Common myeloid progenitor, CD34-positive (primary cell): ENCODE data around the gene GPR148.

Experiments
- CTCF ChIA-PET: fragments of 350-600 bp; sonication (Branson Sonifier 250); formaldehyde crosslinking; loops from one replicate; lab custom pipeline; 2021; ENCODE audit warnings: antibody characterized with exemption; lab: Charles Lee
- POLR2A ChIA-PET: fragments of 350-600 bp; sonication (Branson Sonifier 250); formaldehyde crosslinking; loops from one replicate; lab custom pipeline; 2021; ENCODE audit warnings: antibody characterized with exemption; lab: Charles Lee
- DNase-seq, 3 donors: peaks; one replicate each; pipeline versions ENCODE4 v3.0.0 to v3.0.0-alpha.2; 2013
- H3K27ac ChIP-seq, 2 experiments: 1 replicate in 1 of 2; 2 replicates in 1 of 2; pipeline ENCODE4 v1.7.0; 2013; ENCODE audit warnings: inconsistent platforms in 2 of 2, low read length in 2 of 2, mild to moderate bottlenecking in 2 of 2, low read depth in 1 of 2, moderate library complexity in 1 of 2; ENCODE audit not compliant: severe bottlenecking in 2 of 2, insufficient read depth in 1 of 2, poor library complexity in 1 of 2
- H3K27me3 ChIP-seq, 5 experiments: replicated peaks in 2 of 5; 1 replicate in 3 of 5; 2 replicates in 2 of 5; pipeline versions ENCODE4 v1.6.1 to v1.7.0; 2013; ENCODE audit warnings: low read length in 4 of 5, mild to moderate bottlenecking in 2 of 5, moderate library complexity in 2 of 5, inconsistent platforms in 1 of 5; ENCODE audit not compliant: insufficient read depth in 5 of 5, control insufficient read depth in 4 of 5
- H3K36me3 ChIP-seq, 4 experiments: 1 replicate in 2 of 4; 2 replicates in 2 of 4; pipeline versions ENCODE4 v1.6.1 to v1.7.0; 2013; ENCODE audit warnings: low read length in 3 of 4, control low read depth in 1 of 4, mild to moderate bottlenecking in 1 of 4; ENCODE audit not compliant: control insufficient read depth in 4 of 4, insufficient read depth in 4 of 4
- H3K4me1 ChIP-seq, 4 experiments: 1 replicate in 3 of 4; 2 replicates in 1 of 4; pipeline versions ENCODE4 v1.6.1 to v1.7.1; 2013; ENCODE audit warnings: low read length in 3 of 4, mild to moderate bottlenecking in 3 of 4, control low read depth in 1 of 4, inconsistent platforms in 1 of 4, moderate library complexity in 1 of 4; ENCODE audit not compliant: control insufficient read depth in 4 of 4, insufficient read depth in 4 of 4; ENCODE audit errors: control extremely low read depth in 1 of 4
- H3K4me3 ChIP-seq, 7 experiments: 1 replicate in 4 of 7; 2 replicates in 3 of 7; pipeline versions ENCODE4 v1.5.1 to v1.7.0; 2013; ENCODE audit warnings: mild to moderate bottlenecking in 7 of 7, low read length in 6 of 7, moderate library complexity in 6 of 7, inconsistent platforms in 2 of 7, low read depth in 2 of 7, control low read depth in 1 of 7; ENCODE audit not compliant: insufficient read depth in 4 of 7, control insufficient read depth in 1 of 7; ENCODE audit errors: extremely low read depth in 1 of 7
- H3K9me3 ChIP-seq, 5 experiments: 1 replicate in 4 of 5; 2 replicates in 1 of 5; pipeline versions ENCODE4 v1.6.1 to v1.7.1; 2013; ENCODE audit warnings: low read length in 4 of 5, mild to moderate bottlenecking in 2 of 5, inconsistent platforms in 1 of 5, low read depth in 1 of 5, moderate library complexity in 1 of 5; ENCODE audit not compliant: control insufficient read depth in 4 of 5, insufficient read depth in 2 of 5; ENCODE audit errors: control extremely low read depth in 1 of 5
- WGBS: methylation state at CpG from one replicate; pipeline ENCODE4 v1.1.5; 2013; ENCODE audit not compliant: insufficient coverage; 5-methylcytosine and 5-hydroxymethylcytosine counted together

The GPR148 gene

GRCh38 chr2:130720528-130720927, 8.3 kb upstream of the GPR148 start:
- no peak for DNase-seq
- ChIA-PET CTCF (no interaction called here), POLR2A (no interaction called here)
- H3K4me3 ChIP-seq, result no peak overlapping the region
- WGBS, result no CpG with 5 or more reads among the region's 3 CpGs
- H3K9me3 ChIP-seq, result peaks cover 0 to 13% (median 0%) of the 10 kb centered on the region in 5 experiments
- no peaks in the 10 kb centered on the region for H3K4me1 ChIP-seq
- H3K27me3 ChIP-seq, result peaks cover 0 to 5% (median 0%) of the 10 kb centered on the region in 5 experiments
- no peak overlapping the region for H3K27ac ChIP-seq
- no peaks in the 10 kb centered on the region for H3K36me3 ChIP-seq

DNA sequence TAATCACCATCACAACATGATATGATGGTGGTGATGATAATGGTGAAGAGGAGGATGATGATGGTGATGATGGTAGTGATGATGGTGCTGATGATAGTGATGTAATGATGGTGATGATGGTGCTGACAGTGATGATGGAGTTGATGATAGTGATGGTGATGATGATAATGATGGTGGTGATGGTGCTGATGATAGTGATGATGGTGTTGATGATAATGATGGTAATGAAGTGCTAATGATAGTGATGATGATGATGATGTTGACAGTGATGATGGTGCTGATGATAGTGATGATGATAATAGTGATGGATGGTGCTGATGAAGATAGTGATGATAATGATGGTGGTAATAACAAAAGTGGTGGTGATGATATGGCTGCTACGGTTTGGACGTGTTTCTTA, 4.4 kb upstream of the GPR148 start:
- Histone ChIP-seq H3K4me3 (peak overlapping the region in 1 of 7 experiments; percentile 3), H3K36me3 (no peaks in the 10 kb centered on the region), H3K27me3 (peaks cover 0 to 12% (median 5%) of the 10 kb centered on the region in 5 experiments), H3K4me1 (peaks cover 0 to 26% (median 21%) of the 10 kb centered on the region in 4 experiments), H3K27ac (no peak overlapping the region), H3K9me3 (peaks cover 0 to 13% (median 0%) of the 10 kb centered on the region in 5 experiments)
- DNase-seq, result no peak
- CTCF ChIA-PET, result no interaction called here
- POLR2A ChIA-PET, result no interaction called here
- WGBS, result 96% methylated on average over 2 of the region's 2 CpGs

- WGBS, result 13% methylated on average over 16 of the region's 20 CpGs
- peaks cover 0 to 26% (median 21%) of the 10 kb centered on the region in 4 experiments for H3K4me1 ChIP-seq
- no peaks in the 10 kb centered on the region for H3K36me3 ChIP-seq
- CTCF ChIA-PET, result interaction anchor here (0.6 to 1.5 kb wide), 2 partner anchors 30 to 33 kb away, joined by 3 to 5 read pairs; no protein-coding TSS in a partner anchor
- POLR2A ChIA-PET, result no interaction called here
- no peak for DNase-seq
- H3K4me3 ChIP-seq, result peak overlapping the region in 6 of 7 experiments; percentile 38 to 86 (median 71)
- peaks cover 0 to 11% (median 0%) of the 10 kb centered on the region in 5 experiments for H3K9me3 ChIP-seq
- H3K27ac ChIP-seq, result no peak overlapping the region
- H3K27me3 ChIP-seq, result peaks cover 0 to 16% (median 7%) of the 10 kb centered on the region in 5 experiments
These were observed 2.2 kb upstream of the GPR148 start for GRCh38 chr2:130726614-130727180.

GRCh38 chr2:130727286-130727924, 1.5 kb upstream of the GPR148 start:
- Histone ChIP-seq H3K4me1 (peaks cover 0 to 26% (median 21%) of the 10 kb centered on the region in 4 experiments), H3K9me3 (peaks cover 0 to 5% (median 0%) of the 10 kb centered on the region in 5 experiments), H3K36me3 (no peaks in the 10 kb centered on the region), H3K27ac (peak overlapping the region in 1 of 2 experiments; percentile 36), H3K4me3 (peak overlapping the region; percentile 12 to 86 (median 69)), H3K27me3 (peaks cover 0 to 16% (median 7%) of the 10 kb centered on the region in 5 experiments)
- WGBS, result 0% methylated on average over 36 of the region's 48 CpGs
- peak; percentile 85 to 92 (median 91) for DNase-seq
- ChIA-PET POLR2A (no interaction called here), CTCF (interaction anchor here (0.6 to 1.5 kb wide), 3 partner anchors 29 to 68 kb away, joined by 3 to 5 read pairs (median 3); no protein-coding TSS in a partner anchor)

GRCh38 chr2:130728007-130728454, 839 bp upstream of the GPR148 start:
- Histone ChIP-seq H3K4me3 (peak overlapping the region in 6 of 7 experiments; percentile 19 to 86 (median 66)), H3K27me3 (peaks cover 0 to 16% (median 7%) of the 10 kb centered on the region in 5 experiments), H3K4me1 (peaks cover 0 to 26% (median 21%) of the 10 kb centered on the region in 4 experiments), H3K36me3 (no peaks in the 10 kb centered on the region), H3K9me3 (no peaks in the 10 kb centered on the region), H3K27ac (peak overlapping the region in 1 of 2 experiments; percentile 36)
- POLR2A ChIA-PET, result no interaction called here
- 0% methylated on average over 9 of the region's 12 CpGs for WGBS
- DNase-seq, result peak; percentile 93 to 97 (median 96)
- CTCF ChIA-PET, result interaction anchor here (1.1 to 1.6 kb wide), 5 partner anchors 11 to 69 kb away, joined by 3 to 5 read pairs (median 3); no protein-coding TSS in a partner anchor

GRCh38 chr2:130729322-130730299, 741 bp downstream of the GPR148 start:
- ChIA-PET CTCF (interaction anchor here (1.3 to 1.6 kb wide), 3 partner anchors 9 to 68 kb away, joined by 3 to 5 read pairs (median 3); no protein-coding TSS in a partner anchor), POLR2A (no interaction called here)
- Histone ChIP-seq H3K36me3 (no peaks in the 10 kb centered on the region), H3K27me3 (peaks cover 0 to 16% (median 7%) of the 10 kb centered on the region in 5 experiments), H3K9me3 (no peaks in the 10 kb centered on the region), H3K4me3 (no peak overlapping the region), H3K4me1 (peaks cover 0 to 26% (median 21%) of the 10 kb centered on the region in 4 experiments), H3K27ac (no peak overlapping the region)
- 96% methylated on average over 16 of the region's 17 CpGs for WGBS
- DNase-seq, result no peak
